ENCODE results near the gene ADAT3.
A peak's percentile ranks its signal among the peaks of the same experiment; 100 is the strongest.
"Not testable (repeated sequence)": the region's sequence is repeated elsewhere in the genome, so short reads cannot be mapped to it uniquely, and the experiment has no call there.

ADAT3 gene

DNA sequence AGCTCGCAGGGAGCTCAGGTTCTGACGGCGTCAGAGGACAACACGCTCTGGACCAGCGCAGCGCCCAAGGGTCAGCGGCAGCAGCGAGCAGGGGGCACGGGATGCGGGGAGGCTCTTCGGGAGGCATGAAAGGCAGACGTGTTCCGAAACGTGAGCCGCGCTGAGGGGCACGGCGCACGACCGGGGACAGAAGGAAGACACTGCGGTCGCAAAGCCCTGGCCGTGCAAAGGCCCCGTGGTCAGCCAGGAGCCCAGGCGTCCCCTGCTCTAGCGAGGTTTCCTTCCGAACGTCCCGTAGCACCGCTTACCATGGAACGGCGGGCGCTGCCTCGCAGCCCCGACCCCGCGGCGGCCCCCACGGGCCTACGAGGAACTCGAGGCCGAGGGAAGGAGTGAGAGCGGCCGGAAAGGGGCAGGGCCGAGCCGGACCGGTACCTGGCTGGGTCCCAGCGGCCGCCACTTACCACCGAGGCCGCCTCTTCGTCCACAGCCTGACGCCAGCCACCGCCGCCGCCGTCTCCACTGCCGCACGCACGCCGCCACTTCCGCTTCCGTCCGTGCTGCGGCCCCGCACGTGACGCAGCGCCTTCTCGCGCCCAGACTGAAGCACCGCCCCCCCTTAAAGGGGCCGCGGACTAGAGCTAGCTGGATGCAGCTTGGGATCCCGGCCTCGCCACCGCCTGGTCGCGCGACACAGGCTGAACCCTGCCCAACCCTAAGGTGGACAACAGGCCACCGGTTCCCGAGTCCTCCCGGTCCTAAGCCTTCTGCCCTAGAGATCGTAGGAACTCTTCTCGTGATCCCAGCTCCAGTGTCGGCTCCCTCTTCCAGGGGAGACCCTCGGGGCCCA lies 29.3 kb upstream of the ADAT3 start:
- Mint-ChIP-seq H3K27ac (peak overlapping the region; percentile 62 to 92 (median 91)), H3K4me1 (peaks cover 21% of the 10 kb centered on the region), H3K27me3 (ENCODE audit: low read depth) (no peaks in the 10 kb centered on the region), H3K36me3 (ENCODE audit: low read depth) (peaks cover 3% of the 10 kb centered on the region), H3K9me3 (no peaks in the 10 kb centered on the region), H3K4me3 (peak overlapping the region; percentile 96 to 98 (median 97))
- TF ChIP-seq, protein P1, sequence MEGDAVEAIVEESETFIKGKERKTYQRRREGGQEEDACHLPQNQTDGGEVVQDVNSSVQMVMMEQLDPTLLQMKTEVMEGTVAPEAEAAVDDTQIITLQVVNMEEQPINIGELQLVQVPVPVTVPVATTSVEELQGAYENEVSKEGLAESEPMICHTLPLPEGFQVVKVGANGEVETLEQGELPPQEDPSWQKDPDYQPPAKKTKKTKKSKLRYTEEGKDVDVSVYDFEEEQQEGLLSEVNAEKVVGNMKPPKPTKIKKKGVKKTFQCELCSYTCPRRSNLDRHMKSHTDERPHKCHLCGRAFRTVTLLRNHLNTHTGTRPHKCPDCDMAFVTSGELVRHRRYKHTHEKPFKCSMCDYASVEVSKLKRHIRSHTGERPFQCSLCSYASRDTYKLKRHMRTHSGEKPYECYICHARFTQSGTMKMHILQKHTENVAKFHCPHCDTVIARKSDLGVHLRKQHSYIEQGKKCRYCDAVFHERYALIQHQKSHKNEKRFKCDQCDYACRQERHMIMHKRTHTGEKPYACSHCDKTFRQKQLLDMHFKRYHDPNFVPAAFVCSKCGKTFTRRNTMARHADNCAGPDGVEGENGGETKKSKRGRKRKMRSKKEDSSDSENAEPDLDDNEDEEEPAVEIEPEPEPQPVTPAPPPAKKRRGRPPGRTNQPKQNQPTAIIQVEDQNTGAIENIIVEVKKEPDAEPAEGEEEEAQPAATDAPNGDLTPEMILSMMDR (IDR thresholded peaks at IDR 0.05; ENCODE audit: unreplicated experiment in 3 of 3): peak in 1 of 3 experiments; percentile 30

DNA sequence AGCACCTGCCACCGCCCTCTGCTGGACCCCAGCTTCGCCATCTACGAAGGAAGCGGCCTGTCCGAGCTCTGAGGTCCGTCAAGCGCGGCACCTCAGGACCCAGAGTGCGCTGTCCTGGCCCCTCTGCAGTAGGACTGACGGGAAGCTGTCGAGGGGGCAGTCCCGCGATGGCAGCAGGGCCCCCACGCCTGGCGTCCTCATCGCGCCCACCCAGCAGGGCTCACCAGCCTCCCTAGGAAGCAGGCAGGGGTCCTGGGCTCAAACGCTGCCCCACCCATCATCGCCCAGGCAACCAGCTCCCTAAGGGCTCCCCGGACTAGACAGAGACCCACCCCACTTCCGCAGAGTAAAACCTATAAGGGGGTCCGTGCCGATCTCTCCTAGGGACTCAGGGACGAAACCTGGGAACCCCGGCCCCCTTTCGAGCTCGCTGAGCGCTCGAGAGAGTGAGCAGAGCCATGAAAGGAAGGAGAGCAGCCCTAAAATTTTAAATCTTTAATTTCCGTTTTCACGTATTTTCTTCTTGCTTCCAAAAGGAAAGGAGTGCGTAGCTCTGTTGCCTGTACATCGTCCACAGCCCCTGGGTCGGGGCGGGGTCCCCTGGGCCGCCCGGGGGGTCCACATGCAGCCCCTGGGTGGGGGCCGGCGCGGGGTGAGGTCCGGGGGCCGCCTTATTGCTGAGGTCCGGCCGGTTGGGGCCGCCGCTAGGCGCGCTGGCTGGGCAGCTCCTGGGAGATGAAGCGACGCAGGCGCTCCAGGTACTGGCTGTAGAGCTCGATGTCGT lies 28.5 kb upstream of the ADAT3 start:
- H3K9me3 Mint-ChIP-seq; H3K27me3 Mint-ChIP-seq (ENCODE audit: low read depth); H3K36me3 Mint-ChIP-seq (ENCODE audit: low read depth): not testable (repeated sequence)
- Mint-ChIP-seq H3K4me1 (peaks cover 21% of the 10 kb centered on the region), H3K27ac (peak overlapping the region; percentile 60 to 92 (median 86)), H3K4me3 (peak overlapping the region; percentile 96 to 98 (median 97))

DNA sequence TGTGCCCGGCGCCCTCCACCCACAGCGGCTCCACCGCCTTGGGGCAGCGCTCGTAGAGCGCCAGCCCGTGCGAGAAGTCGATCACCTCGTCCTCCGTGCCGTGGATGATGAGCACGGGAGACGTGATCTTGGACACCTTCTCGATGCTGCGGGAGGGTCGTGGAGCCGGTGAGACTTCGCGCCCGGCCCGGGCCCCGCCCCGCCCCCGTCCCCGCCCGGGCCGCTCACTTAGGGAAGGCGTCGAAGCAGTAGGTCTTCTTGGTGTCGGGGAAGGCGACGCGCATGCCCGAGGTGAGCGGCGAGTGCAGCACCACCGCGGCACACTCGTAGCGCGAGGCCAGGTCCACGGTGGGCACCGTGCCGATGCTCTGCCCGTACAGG lies 27.9 kb upstream of the ADAT3 start:
- peaks cover 22% of the 10 kb centered on the region for H3K4me1 Mint-ChIP-seq
- not testable (repeated sequence) for H3K36me3 Mint-ChIP-seq (ENCODE audit: low read depth); H3K27ac Mint-ChIP-seq; H3K9me3 Mint-ChIP-seq; H3K27me3 Mint-ChIP-seq (ENCODE audit: low read depth); H3K4me3 Mint-ChIP-seq

DNA sequence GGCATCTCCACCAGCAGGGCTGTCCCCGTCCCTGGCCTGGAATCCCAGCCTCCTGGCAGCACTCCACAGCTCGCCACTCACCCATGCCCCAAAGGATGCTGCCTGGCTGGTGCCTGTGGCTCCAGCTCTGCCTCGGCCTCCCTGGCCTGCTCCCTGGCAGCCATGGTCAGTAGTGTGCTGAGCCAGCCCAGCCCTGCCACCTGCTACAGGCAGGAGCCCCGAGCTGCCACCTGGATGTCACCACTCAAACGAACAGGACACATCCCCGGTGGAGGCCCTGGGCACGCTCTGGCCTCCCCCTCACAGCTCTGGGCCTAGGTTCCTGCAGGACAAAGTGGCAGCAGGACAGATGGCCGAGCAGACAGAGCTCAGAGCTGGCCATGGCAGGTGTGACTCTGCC lies 26.6 kb upstream of the ADAT3 start:
- not testable (repeated sequence) for H3K9me3 Mint-ChIP-seq; H3K27ac Mint-ChIP-seq; H3K36me3 Mint-ChIP-seq (ENCODE audit: low read depth)

DNA sequence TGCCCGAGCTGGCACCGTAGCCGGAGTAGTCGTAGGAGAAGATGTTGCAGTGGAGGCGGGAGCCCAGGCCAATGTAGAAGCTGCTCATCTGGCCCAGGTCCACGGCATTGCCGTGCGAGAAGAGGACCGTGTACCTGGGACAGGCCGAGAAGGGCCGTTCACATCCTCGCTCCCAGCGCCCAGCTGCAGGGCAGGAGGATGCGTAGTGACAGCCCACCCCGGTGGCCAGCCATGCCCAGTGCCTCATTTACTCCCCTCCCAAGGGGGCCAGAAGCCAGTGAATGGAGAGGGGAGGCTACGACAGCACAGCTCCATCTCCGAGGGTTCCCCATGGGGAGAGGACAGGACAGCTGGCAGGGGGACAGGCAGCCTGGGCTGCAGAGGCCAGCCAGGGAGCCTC lies 25.2 kb upstream of the ADAT3 start:
- not testable (repeated sequence) for H3K9me3 Mint-ChIP-seq; H3K27me3 Mint-ChIP-seq (ENCODE audit: low read depth); H3K27ac Mint-ChIP-seq; H3K36me3 Mint-ChIP-seq (ENCODE audit: low read depth); H3K4me3 Mint-ChIP-seq
- peaks cover 33% of the 10 kb centered on the region for H3K4me1 Mint-ChIP-seq

More for the DNA sequence above, 26.6 kb upstream of the ADAT3 start:
- H3K27me3 Mint-ChIP-seq (ENCODE audit: low read depth): not testable (repeated sequence)
- Mint-ChIP-seq H3K4me1 (peaks cover 35% of the 10 kb centered on the region), H3K4me3 (peak overlapping the region in 1 of 3 experiments; percentile 15)

DNA sequence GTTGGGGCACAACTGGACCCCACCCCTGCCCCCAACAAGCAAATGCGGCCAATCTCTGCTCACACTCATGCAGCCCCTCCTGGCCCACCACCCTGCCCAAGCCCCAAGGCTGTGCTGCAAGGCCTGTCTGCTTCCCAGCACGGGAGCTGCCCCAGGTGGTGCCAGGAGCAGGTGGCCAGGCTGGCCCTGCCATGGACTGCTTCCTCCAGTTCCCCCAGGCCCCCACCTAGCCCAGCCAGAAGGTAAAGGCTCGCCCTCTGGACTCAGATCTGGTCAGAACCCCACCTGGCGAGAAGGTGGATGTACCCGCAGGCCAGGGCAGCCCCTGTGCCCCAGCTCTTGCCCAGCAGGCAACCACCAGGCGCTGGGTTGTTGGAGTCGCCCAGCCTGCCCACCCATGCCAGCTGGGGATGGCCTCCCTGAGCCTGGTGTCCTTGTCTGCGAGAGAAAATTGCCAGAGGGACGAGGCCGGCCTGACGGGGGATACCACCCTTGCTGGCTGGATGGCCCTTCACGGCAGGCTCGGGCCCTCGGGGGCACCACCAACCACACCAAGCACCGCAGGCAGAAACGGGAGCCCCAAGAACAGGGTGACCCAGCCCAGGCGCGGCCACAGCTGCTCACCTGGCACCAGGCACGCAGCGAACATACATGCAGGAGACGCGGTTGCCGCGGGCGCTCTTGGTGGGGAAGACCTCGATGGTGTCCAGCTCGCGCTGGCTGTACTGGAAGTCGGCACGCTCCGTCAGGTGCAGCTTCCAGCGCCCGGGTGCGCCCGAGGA lies 24.4 kb upstream of the ADAT3 start:
- H3K9me3 Mint-ChIP-seq: no peaks in the 10 kb centered on the region
- H3K27me3 Mint-ChIP-seq (ENCODE audit: low read depth): no peaks in the 10 kb centered on the region
- TF ChIP-seq, protein P1 (IDR thresholded peaks at IDR 0.05; ENCODE audit: unreplicated experiment in 3 of 3): no peak
- no peak overlapping the region for H3K27ac Mint-ChIP-seq
- peaks cover 3% of the 10 kb centered on the region for H3K36me3 Mint-ChIP-seq (ENCODE audit: low read depth)
- H3K4me3 Mint-ChIP-seq: no peak overlapping the region
- H3K4me1 Mint-ChIP-seq: peaks cover 28% of the 10 kb centered on the region

DNA sequence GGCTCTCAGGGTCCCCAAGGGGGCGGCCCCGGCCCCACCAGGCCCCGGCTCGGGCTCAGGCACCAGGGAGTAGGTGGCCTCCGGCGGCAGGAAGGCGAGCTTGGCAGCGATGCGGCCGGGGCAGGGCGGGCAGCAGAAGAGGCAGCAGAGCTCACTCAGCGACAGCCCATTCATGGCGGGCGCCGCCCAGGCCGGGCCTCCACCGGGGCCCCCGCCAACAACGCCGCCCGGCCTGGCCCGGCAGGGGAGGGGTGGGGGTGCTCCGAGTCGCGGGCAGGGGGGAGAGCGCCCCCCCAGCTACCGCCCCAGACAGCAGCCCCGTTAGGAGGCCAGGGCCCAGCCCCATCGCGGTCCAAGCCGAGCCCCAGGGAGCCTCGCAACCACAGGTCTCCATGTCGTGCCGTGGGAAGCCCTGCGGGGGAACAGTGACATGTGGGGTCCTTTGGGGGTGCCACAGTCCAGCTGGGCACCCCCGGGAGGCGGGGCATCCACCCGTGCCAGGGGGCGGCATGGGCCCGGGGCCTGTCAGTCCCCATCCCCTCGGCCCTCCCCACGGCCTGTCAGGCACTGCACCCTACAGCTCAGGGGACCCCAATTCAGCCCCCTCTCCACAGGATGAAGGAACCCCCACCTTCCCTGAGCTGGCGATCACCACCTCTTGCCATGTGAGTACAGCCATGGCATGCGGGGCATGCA lies 23.7 kb upstream of the ADAT3 start:
- Mint-ChIP-seq H3K4me3 (peak overlapping the region in 1 of 3 experiments; percentile 97), H3K4me1 (peaks cover 24% of the 10 kb centered on the region)
- H3K9me3 Mint-ChIP-seq; H3K36me3 Mint-ChIP-seq (ENCODE audit: low read depth); H3K27ac Mint-ChIP-seq; H3K27me3 Mint-ChIP-seq (ENCODE audit: low read depth): not testable (repeated sequence)

Data from nephron (organoid).